ENCODE results near the gene ZNF275. TPM values are rescaled to one million over a fixed set of nuclear protein-coding genes. Genes with fewer than 3 reads are reported as not detected.

The ZNF275 gene
- total and polyA plus RNA-seq, 2 experiments from 2014 or later, result 4.0 to 10.2 TPM

GRCh38 chrX:153303276-153304262 is 30.4 kb upstream of the ZNF275 start:
- Histone ChIP-seq H3K27ac (no peak overlapping the region), H3K36me3 (replicated peaks; ENCODE audit: insufficient read depth, low read depth) (no peaks in the 10 kb centered on the region), H3K4me2 (no peak overlapping the region), H3K9me2 (replicated peaks; ENCODE audit: insufficient read depth) (no peaks in the 10 kb centered on the region), H4K20me1 (ENCODE audit: insufficient read depth, poor library complexity, severe bottlenecking) (no peaks in the 10 kb centered on the region), H3K79me2 (no peaks in the 10 kb centered on the region), H2AFZ (no peak overlapping the region), H3K4me3 (no peak overlapping the region), H3K27me3 (no peaks in the 10 kb centered on the region), H3K4me1 (ENCODE audit: insufficient read depth) (no peaks in the 10 kb centered on the region), H3K9me3 (ENCODE audit: low read depth) (no peaks in the 10 kb centered on the region)
- no peak for DNase-seq (ENCODE audit: low spot score)
- no peak for TF ChIP-seq EZH2phosphoT487 (IDR thresholded peaks at IDR 0.05; ENCODE audit: low read depth, severe bottlenecking, unreplicated experiment)
- 71% methylated on average over 12 of the region's 12 CpGs for whole genome bisulfite sequencing (ENCODE audit: low lambda C conversion rate, missing lambda C conversion rate)

- Histone ChIP-seq H2AFZ (no peak overlapping the region), H4K20me1 (ENCODE audit: insufficient read depth, poor library complexity, severe bottlenecking) (no peaks in the 10 kb centered on the region), H3K36me3 (replicated peaks; ENCODE audit: insufficient read depth, low read depth) (no peaks in the 10 kb centered on the region), H3K4me2 (no peak overlapping the region), H3K4me1 (ENCODE audit: insufficient read depth) (no peaks in the 10 kb centered on the region), H3K79me2 (no peaks in the 10 kb centered on the region), H3K9me3 (ENCODE audit: low read depth) (no peaks in the 10 kb centered on the region), H3K4me3 (no peak overlapping the region), H3K9me2 (replicated peaks; ENCODE audit: insufficient read depth) (no peaks in the 10 kb centered on the region), H3K27ac (no peak overlapping the region), H3K27me3 (no peaks in the 10 kb centered on the region)
- no peak for DNase-seq (ENCODE audit: low spot score)
- 71% methylated on average over 9 of the region's 9 CpGs for WGBS (ENCODE audit: low lambda C conversion rate, missing lambda C conversion rate)
- no peak for TF ChIP-seq EZH2 (IDR thresholded peaks at IDR 0.05; ENCODE audit: borderline replicate concordance)
- no peak for TF ChIP-seq EZH2phosphoT487 (IDR thresholded peaks at IDR 0.05; ENCODE audit: low read depth, severe bottlenecking, unreplicated experiment)
- no peak for TF ChIP-seq CTCF (IDR thresholded peaks at IDR 0.05; ENCODE audit: poor library complexity)
Measured at GRCh38 chrX:153304988-153305736, 28.8 kb upstream of the ZNF275 start.

- Histone ChIP-seq H4K20me1 (ENCODE audit: insufficient read depth, poor library complexity, severe bottlenecking) (no peaks in the 10 kb centered on the region), H3K4me3 (no peak overlapping the region), H2AFZ (no peak overlapping the region), H3K79me2 (no peaks in the 10 kb centered on the region), H3K4me2 (no peak overlapping the region), H3K27ac (no peak overlapping the region), H3K9me2 (replicated peaks; ENCODE audit: insufficient read depth) (no peaks in the 10 kb centered on the region), H3K4me1 (ENCODE audit: insufficient read depth) (no peaks in the 10 kb centered on the region), H3K9me3 (ENCODE audit: low read depth) (no peaks in the 10 kb centered on the region), H3K27me3 (no peaks in the 10 kb centered on the region), H3K36me3 (replicated peaks; ENCODE audit: insufficient read depth, low read depth) (no peaks in the 10 kb centered on the region)
- no peak for DNase-seq (ENCODE audit: low spot score)
- TF ChIP-seq EZH2phosphoT487 (IDR thresholded peaks at IDR 0.05; ENCODE audit: low read depth, severe bottlenecking, unreplicated experiment) (no peak), EZH2 (IDR thresholded peaks at IDR 0.05; ENCODE audit: borderline replicate concordance) (no peak), CTCF (IDR thresholded peaks at IDR 0.05; ENCODE audit: poor library complexity) (no peak)
- WGBS (ENCODE audit: low lambda C conversion rate, missing lambda C conversion rate), result 87% methylated on average over 3 of the region's 3 CpGs
Measured at GRCh38 chrX:153305972-153306371, 28.0 kb upstream of the ZNF275 start.

All from hepatocyte (in vitro differentiated cells).